IPS DF 4.7 (cell line): Measurements from ENCODE around the gene DHCR24.

Experiments used
- DNase-seq: peaks from one replicate; pipeline ENCODE4 v3.0.0-alpha.2; 2013; ENCODE audit warnings: low spot score; ENCODE audit errors: extremely low read depth

The DHCR24 gene

GRCh38 chr1:54865238-54866073 lies 21.5 kb downstream of the DHCR24 start:
- DNase-seq, result no peak

- no peak for DNase-seq
Measured at GRCh38 chr1:54864460-54865208, 22.4 kb downstream of the DHCR24 start.

GRCh38 chr1:54863267-54863665 lies 23.7 kb downstream of the DHCR24 start:
- no peak for DNase-seq

- no peak for DNase-seq
Measured at GRCh38 chr1:54861070-54861761, 25.8 kb downstream of the DHCR24 start.

- no peak for DNase-seq
Measured at GRCh38 chr1:54859700-54860391, 27.1 kb downstream of the DHCR24 start.

GRCh38 chr1:54857746-54858561 lies 29.0 kb downstream of the DHCR24 start:
- DNase-seq, result no peak

GRCh38 chr1:54857141-54857540 lies 29.9 kb downstream of the DHCR24 start:
- DNase-seq, result no peak

- no peak for DNase-seq
Measured at GRCh38 chr1:54854381-54855020, 32.5 kb downstream of the DHCR24 start.

- no peak for DNase-seq
Measured at GRCh38 chr1:54853793-54854370, 33.1 kb downstream of the DHCR24 start.

GRCh38 chr1:54853096-54853792 lies 33.8 kb downstream of the DHCR24 start:
- no peak for DNase-seq

GRCh38 chr1:54851936-54852524 lies 35.0 kb downstream of the DHCR24 start:
- DNase-seq, result no peak

- no peak for DNase-seq
Measured at GRCh38 chr1:54851406-54851805, 35.6 kb downstream of the DHCR24 start.

GRCh38 chr1:54850737-54851136 lies 36.3 kb downstream of the DHCR24 start:
- DNase-seq, result no peak

GRCh38 chr1:54850069-54850730 lies 36.8 kb downstream of the DHCR24 start:
- no peak for DNase-seq

GRCh38 chr1:54849219-54850068 lies 37.6 kb downstream of the DHCR24 start:
- DNase-seq, result no peak

GRCh38 chr1:54848134-54848948 lies 38.7 kb downstream of the DHCR24 start:
- no peak for DNase-seq
